Kidney epithelial cell (primary cell): Measurements from ENCODE around the gene C10orf90. TPM values are rescaled to one million over a fixed set of nuclear protein-coding genes. Genes with fewer than 3 reads are reported as not detected.

Experiments used
- DNase-seq: peaks from one replicate; pipeline ENCODE4 v3.0.0-alpha.2; 2010; ENCODE audit warnings: low read depth
- H3K27me3 ChIP-seq: 2 replicates; pipeline ENCODE4 v1.6.0; 2011; ENCODE audit warnings: low read length; ENCODE audit not compliant: control insufficient read depth, insufficient read depth
- H3K36me3 ChIP-seq: 2 replicates; pipeline ENCODE4 v1.5.1; 2011; ENCODE audit warnings: low read length; ENCODE audit not compliant: control insufficient read depth, insufficient read depth
- H3K4me3 ChIP-seq: 2 replicates; pipeline ENCODE4 v1.5.1; 2011; ENCODE audit warnings: low read depth, mild to moderate bottlenecking, control low read depth, low read length
- CTCF ChIP-seq: IDR thresholded peaks from 2 replicates; pipeline ENCODE4 v1.5.1; 2011; ENCODE audit warnings: mild to moderate bottlenecking, moderate library complexity, low read length, control low read depth, inconsistent platforms; ENCODE audit not compliant: insufficient read depth, poor library complexity, severe bottlenecking
- total RNA-seq: library from RNA; depleted of rRNA; stranded (reverse); fragments of >200 nt; gene quantifications from 2 replicates; pipeline ENCODE4 v1.2.3, GENCODE V29; 2015

The C10orf90 gene
- total RNA-seq, 1 donor from 2014 or later = not detected

- no peak for DNase-seq
- TF ChIP-seq CTCF = no peak
- no peaks in the 10 kb centered on the region for H3K27me3 ChIP-seq
These were observed 73.9 kb downstream of the C10orf90 start for GRCh38 chr10:126596472-126597016.

GRCh38 chr10:126595160-126595559, 75.3 kb downstream of the C10orf90 start:
- no peak overlapping the region for H3K4me3 ChIP-seq
- DNase-seq = no peak
- TF ChIP-seq CTCF = no peak

More at GRCh38 chr10:126596472-126597016, 73.9 kb downstream of the C10orf90 start:
- H3K36me3 ChIP-seq = no peaks in the 10 kb centered on the region
- no peak overlapping the region for H3K4me3 ChIP-seq

GRCh38 chr10:126593968-126594701, 76.4 kb downstream of the C10orf90 start:
- TF ChIP-seq CTCF = no peak
- no peak for DNase-seq

More at GRCh38 chr10:126595160-126595559, 75.3 kb downstream of the C10orf90 start:
- no peaks in the 10 kb centered on the region for H3K27me3 ChIP-seq
- H3K36me3 ChIP-seq = no peaks in the 10 kb centered on the region

GRCh38 chr10:126592901-126593300, 77.6 kb downstream of the C10orf90 start:
- DNase-seq = no peak
- no peak for TF ChIP-seq CTCF
- H3K36me3 ChIP-seq = no peaks in the 10 kb centered on the region
- no peak overlapping the region for H3K4me3 ChIP-seq
- H3K27me3 ChIP-seq = no peaks in the 10 kb centered on the region

More at GRCh38 chr10:126593968-126594701, 76.4 kb downstream of the C10orf90 start:
- no peak overlapping the region for H3K4me3 ChIP-seq
- no peaks in the 10 kb centered on the region for H3K36me3 ChIP-seq
- H3K27me3 ChIP-seq = no peaks in the 10 kb centered on the region

GRCh38 chr10:126588024-126588423, 82.5 kb downstream of the C10orf90 start:
- DNase-seq = no peak
- H3K36me3 ChIP-seq = no peaks in the 10 kb centered on the region
- H3K27me3 ChIP-seq = peaks cover 4% of the 10 kb centered on the region
- no peak for TF ChIP-seq CTCF
- no peak overlapping the region for H3K4me3 ChIP-seq
